Pancreas (tissue), 10 donors: ENCODE results near the gene ZFYVE9. TPM values are rescaled to one million over a fixed set of nuclear protein-coding genes. Genes with fewer than 3 reads are reported as not detected.

Experiments used
- ATAC-seq, 4 donors: fragments of 200-7000 bp; cut with Tn5 transposase; one replicate each; pipeline versions ENCODE4 v1.8.0 to v1.9.1; 2020; ENCODE audit warnings: mild to moderate bottlenecking in 4 of 4, moderate library complexity in 4 of 4
- DNase-seq, 6 donors: peaks; one replicate each; pipeline ENCODE4 v3.0.0-alpha.2; 2020
- FAIRE-seq: peaks from 2 replicates; lab custom pipeline; 2012; peaks lifted over from hg19 to GRCh38; lab: Jason Lieb, UNC
- H3K27ac ChIP-seq, 4 donors: fragments of 200-600 bp; sonication (generic); 1 replicate in 3 of 4; 2 replicates in 1 of 4; pipeline versions ENCODE4 v1.5.0 to v1.8.0; 2020
- H3K27me3 ChIP-seq, 4 donors: fragments of 200-600 bp; one replicate each; pipeline ENCODE4 v1.8.0; 2021
- H3K36me3 ChIP-seq, 3 donors: fragments of 200-600 bp; sonication (generic) in 1 of 3; one replicate each; pipeline versions ENCODE4 v1.5.0 to v1.8.0; 2020 to 2021
- H3K4me1 ChIP-seq, 3 donors: fragments of 200-600 bp; one replicate each; pipeline ENCODE4 v1.8.0; 2021
- H3K4me3 ChIP-seq, 4 donors: fragments of 200-600 bp; sonication (generic) in 2 of 4; one replicate each; pipeline versions ENCODE4 v1.5.0 to v1.8.0; 2020 to 2021
- H3K9me3 ChIP-seq, 4 donors: fragments of 200-600 bp; one replicate each; pipeline ENCODE4 v1.8.0; 2021
- WGBS, 2 donors: extraction: QIAGEN DNeasy Blood & Tissue Kit; methylation state at CpG; one replicate each; pipeline ENCODE4 v1.1.7; 2013; 5-methylcytosine and 5-hydroxymethylcytosine counted together
- intact Hi-C, 3 donors: fragments of 100-400 bp; cut with DNase I; formaldehyde crosslinking; loops; one replicate each; pipeline versions ENCODE4 v1.11.1 to v1.14.2; 2022
- polyA plus RNA-seq, 2 donors: library from polyadenylated mRNA; stranded (reverse); fragments of 200-250 nt; gene quantifications; one replicate each; pipeline ENCODE4 v1.2.3, GENCODE V29; 2013
- total RNA-seq, 6 donors: library from RNA; stranded (reverse); fragmentation: NEBNext Ultra II Directional in 4 of 6; extraction: Animal tissue kit (Norgen Biotek cat#: 25700) in 4 of 6; gene quantifications; one replicate each; pipeline versions ENCODE4 v1.2.1 to v1.2.4, GENCODE V29; 2021 to 2023
- TF ChIP-seq, protein P1 (sequence below), 4 donors: fragments of 200-600 bp; sonication (generic) in 3 of 4; IDR thresholded peaks; one replicate each; pipeline versions ENCODE4 v1.5.0 to v1.8.0; 2021; ENCODE audit warnings: antibody characterized with exemption in 4 of 4
- donor health status: healthy with polysubstance abuse.
- donor health status: DM: no; HTN: no; CAD: no; lungs with moderate emphysema.
- donor health status: DM: no; HTN: no; CAD: no.
- donor health status: control.
- donor health status: control.
- donor health status: Bipolar disorder and iron deficiency.
- donor health status: DM: yes; HTN: yes; CAD: no.
- donor health status: DM: no; HTN: no; CAD: no.
- donor health status: DM: no; HTN: no; CAD: no.
- donor health status: DM: yes; HTN: yes; CAD: no.

The ZFYVE9 gene
- total and polyA plus RNA-seq, 8 donors, result 3.0 to 16.9 (median 13.2) TPM

DNA sequence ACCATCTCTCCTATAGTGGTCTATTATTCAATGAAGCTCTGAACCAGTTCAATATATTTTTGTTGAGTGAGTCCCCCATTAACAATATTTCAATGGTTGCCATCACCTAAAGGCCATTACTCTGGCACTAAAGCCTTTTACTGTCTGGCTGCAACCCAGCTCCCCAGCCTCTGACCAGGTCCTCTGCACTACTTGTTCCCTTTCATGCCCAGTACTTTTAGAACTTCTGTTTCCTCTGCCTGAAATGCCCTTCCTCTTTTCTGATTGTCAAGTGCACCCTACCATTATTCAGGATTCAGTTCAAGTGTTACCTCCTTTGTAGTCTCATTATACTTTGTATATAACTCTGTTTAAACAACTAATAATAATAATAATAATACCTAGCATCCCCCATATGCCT, 30.4 kb upstream of the ZFYVE9 start:
- no peak overlapping the region for H3K27ac ChIP-seq
- H3K36me3 ChIP-seq, result no peaks in the 10 kb centered on the region
- DNase-seq, result no peak
- peak in 1 of 4 donors; percentile 29 for ATAC-seq
- peaks cover 0 to 7% (median 0%) of the 10 kb centered on the region in 3 donors for H3K4me1 ChIP-seq
- H3K9me3 ChIP-seq, result no peaks in the 10 kb centered on the region
- no peak overlapping the region for H3K4me3 ChIP-seq
- intact Hi-C loops, result no loop called here
- no peak for FAIRE-seq
- TF ChIP-seq, protein P1, sequence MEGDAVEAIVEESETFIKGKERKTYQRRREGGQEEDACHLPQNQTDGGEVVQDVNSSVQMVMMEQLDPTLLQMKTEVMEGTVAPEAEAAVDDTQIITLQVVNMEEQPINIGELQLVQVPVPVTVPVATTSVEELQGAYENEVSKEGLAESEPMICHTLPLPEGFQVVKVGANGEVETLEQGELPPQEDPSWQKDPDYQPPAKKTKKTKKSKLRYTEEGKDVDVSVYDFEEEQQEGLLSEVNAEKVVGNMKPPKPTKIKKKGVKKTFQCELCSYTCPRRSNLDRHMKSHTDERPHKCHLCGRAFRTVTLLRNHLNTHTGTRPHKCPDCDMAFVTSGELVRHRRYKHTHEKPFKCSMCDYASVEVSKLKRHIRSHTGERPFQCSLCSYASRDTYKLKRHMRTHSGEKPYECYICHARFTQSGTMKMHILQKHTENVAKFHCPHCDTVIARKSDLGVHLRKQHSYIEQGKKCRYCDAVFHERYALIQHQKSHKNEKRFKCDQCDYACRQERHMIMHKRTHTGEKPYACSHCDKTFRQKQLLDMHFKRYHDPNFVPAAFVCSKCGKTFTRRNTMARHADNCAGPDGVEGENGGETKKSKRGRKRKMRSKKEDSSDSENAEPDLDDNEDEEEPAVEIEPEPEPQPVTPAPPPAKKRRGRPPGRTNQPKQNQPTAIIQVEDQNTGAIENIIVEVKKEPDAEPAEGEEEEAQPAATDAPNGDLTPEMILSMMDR (IDR thresholded peaks at IDR 0.05), result no peak
- no peaks in the 10 kb centered on the region for H3K27me3 ChIP-seq

DNA sequence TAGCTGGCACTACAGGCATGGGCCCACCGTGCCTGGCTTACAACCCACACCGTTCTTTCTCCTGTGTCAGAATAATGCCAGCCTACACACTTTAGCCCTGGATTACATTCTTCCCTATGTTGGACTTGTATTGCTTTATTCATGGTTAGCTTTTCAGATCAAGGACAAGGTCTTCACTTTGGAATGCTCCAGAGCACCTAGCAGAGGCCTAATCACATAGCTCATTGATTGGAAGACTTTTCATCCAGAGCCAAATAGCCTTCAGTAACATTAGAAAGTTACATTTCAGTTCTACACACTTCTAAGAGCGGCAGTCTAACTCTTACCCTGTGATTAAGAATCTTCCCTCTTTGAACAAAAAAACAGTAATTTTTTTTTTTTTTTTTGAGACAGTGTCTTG, 29.4 kb upstream of the ZFYVE9 start:
- FAIRE-seq (no peak), DNase-seq (no peak), ATAC-seq (peak in 3 of 4 donors; percentile 29 to 94 (median 80))
- Histone ChIP-seq H3K27ac (no peak overlapping the region), H3K4me3 (no peak overlapping the region), H3K36me3 (no peaks in the 10 kb centered on the region), H3K4me1 (peaks cover 0 to 7% (median 0%) of the 10 kb centered on the region in 3 donors), H3K9me3 (no peaks in the 10 kb centered on the region), H3K27me3 (no peaks in the 10 kb centered on the region)
- TF ChIP-seq, protein P1 (IDR thresholded peaks at IDR 0.05), result no peak
- intact Hi-C loops, result no loop called here
- WGBS, 2 donors, result 24 to 25% methylated on average over 3 of the region's 3 CpGs

DNA sequence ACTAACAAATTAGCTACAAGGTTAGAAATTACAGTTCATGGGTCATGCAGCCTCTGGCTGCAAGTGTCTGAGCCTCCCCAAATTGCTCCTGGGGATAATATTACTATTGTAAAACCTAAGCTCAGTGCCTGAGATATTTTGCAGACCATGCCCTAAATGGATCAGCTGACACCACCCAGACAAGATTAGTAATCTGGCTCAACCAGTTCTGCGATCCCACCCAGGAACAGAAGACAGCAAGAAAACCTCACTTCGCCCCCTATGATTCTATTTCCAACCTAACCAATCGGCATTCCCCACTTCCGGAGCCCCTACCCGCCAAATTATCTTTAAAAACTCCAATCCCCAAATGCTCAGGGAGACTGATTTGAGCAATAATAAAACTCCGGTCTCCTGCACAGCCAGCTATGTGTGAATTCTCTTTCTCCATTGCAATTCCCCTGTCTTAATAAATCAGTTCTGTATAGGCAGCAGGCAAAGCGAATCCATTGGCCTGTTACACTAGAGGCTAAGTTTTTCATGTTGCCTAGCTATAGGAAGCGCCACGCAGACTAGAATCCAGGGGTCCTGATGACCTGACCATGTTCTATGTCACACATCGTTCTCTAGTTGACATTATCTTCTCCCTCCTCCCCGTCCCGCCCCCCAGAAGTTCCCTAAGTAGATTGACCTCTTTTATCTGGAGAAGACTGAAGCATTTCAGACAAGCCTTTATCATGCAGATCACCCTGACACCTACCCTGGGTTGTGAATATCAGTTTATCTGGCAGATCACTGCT, 22.4 kb upstream of the ZFYVE9 start:
- Histone ChIP-seq H3K9me3 (no peaks in the 10 kb centered on the region), H3K36me3 (no peaks in the 10 kb centered on the region), H3K27me3 (no peaks in the 10 kb centered on the region), H3K4me3 (no peak overlapping the region), H3K4me1 (peaks cover 6 to 7% (median 7%) of the 10 kb centered on the region in 3 donors), H3K27ac (no peak overlapping the region)
- intact Hi-C loops, result no loop called here
- ATAC-seq, result peak in 1 of 4 donors; percentile 8
- TF ChIP-seq, protein P1 (IDR thresholded peaks at IDR 0.05), result no peak
- WGBS, 2 donors, result 50 to 51% methylated on average over 12 of the region's 12 CpGs
- FAIRE-seq, result no peak
- no peak for DNase-seq

DNA sequence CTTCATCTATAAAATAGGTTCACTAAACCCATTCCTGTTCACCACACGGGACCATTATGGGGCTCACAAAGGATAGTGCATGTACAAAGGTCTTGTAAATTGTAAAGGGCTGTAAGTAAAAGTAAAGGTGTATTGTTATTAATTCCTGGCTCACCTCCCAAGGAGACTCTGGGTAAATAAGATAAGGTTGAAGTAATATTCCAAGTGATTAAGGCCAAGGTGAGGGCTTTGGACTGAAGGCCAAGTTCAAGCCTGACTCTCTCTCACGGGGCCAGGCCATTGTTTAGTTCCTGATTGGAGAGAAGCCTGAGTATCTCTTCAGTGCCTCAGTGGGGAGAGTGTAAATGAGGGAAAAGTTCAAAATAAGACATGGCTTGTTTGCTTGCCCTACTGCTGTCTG, 19.5 kb upstream of the ZFYVE9 start:
- FAIRE-seq (no peak), ATAC-seq (peak; percentile 69 to 94 (median 84)), DNase-seq (peak in 3 of 6 donors; percentile 24 to 53 (median 26))
- Histone ChIP-seq H3K4me3 (no peak overlapping the region), H3K36me3 (no peaks in the 10 kb centered on the region), H3K4me1 (peaks cover 6 to 7% (median 7%) of the 10 kb centered on the region in 3 donors), H3K27ac (no peak overlapping the region), H3K9me3 (no peaks in the 10 kb centered on the region), H3K27me3 (no peaks in the 10 kb centered on the region)
- intact Hi-C loops, result no loop called here
- TF ChIP-seq, protein P1 (IDR thresholded peaks at IDR 0.05), result no peak
- WGBS, 2 donors, result 28 to 32% methylated on average over 2 of the region's 2 CpGs

DNA sequence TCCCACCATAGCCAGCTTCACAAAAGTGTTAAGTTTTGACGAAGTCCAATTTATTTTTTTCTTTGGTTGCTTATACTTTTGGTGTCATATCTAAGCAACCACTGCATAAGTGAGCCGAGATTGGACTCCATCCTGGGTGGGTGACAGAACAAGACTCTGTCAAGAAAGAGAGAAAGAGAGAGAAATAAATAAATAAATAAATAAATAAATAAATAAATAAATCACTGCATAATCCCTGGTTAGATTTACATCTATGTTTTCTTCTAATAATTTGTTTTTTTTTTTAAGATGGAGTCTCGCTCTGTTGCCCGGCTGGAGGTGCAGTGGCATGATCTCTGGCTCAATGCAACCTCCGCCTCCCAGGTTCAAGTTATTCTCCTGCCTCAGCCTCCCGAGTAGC, 18.3 kb upstream of the ZFYVE9 start:
- no peak for ATAC-seq
- Histone ChIP-seq H3K4me3 (no peak overlapping the region), H3K9me3 (no peaks in the 10 kb centered on the region), H3K27ac (no peak overlapping the region), H3K4me1 (peaks cover 6 to 7% (median 7%) of the 10 kb centered on the region in 3 donors), H3K27me3 (no peaks in the 10 kb centered on the region), H3K36me3 (no peaks in the 10 kb centered on the region)
- intact Hi-C loops, result no loop called here
- TF ChIP-seq, protein P1 (IDR thresholded peaks at IDR 0.05), result no peak
- FAIRE-seq, result no peak
- DNase-seq, result no peak
- 93% methylated on average over 6 of the region's 6 CpGs for WGBS, 2 donors
